Progenitor cell of endocrine pancreas (in vitro differentiated cells): ENCODE data around the gene SHC4. TPM values are rescaled to one million over a fixed set of nuclear protein-coding genes. Genes with fewer than 3 reads are reported as not detected.

Experiments
- DNase-seq: peaks from one replicate; pipeline ENCODE4 v3.0.0; 2021; ENCODE audit warnings: low spot score; ENCODE audit not compliant: unreplicated experiment
- H3K27ac Mint-ChIP-seq: 2 replicates; pipeline ENCODE4 v1.8.0; 2021; ENCODE audit warnings: mild to moderate bottlenecking, moderate library complexity, mixed read lengths
- H3K27me3 Mint-ChIP-seq: 2 replicates; pipeline ENCODE4 v1.8.0; 2021; ENCODE audit warnings: mixed read lengths
- H3K36me3 Mint-ChIP-seq: 2 replicates; pipeline ENCODE4 v1.8.0; 2022; ENCODE audit warnings: mixed read lengths; ENCODE audit not compliant: insufficient read depth
- H3K4me1 Mint-ChIP-seq: 2 replicates; pipeline ENCODE4 v1.8.0; 2021; ENCODE audit warnings: low read depth, mixed read lengths
- H3K4me3 Mint-ChIP-seq: 2 replicates; pipeline ENCODE4 v1.8.0; 2021; ENCODE audit warnings: low read depth, mild to moderate bottlenecking, moderate library complexity, mixed read lengths
- H3K9me3 Mint-ChIP-seq: 2 replicates; pipeline ENCODE4 v1.8.0; 2021; ENCODE audit warnings: low read depth, mixed read lengths
- CTCF ChIP-seq: fragments of 200-600 bp; sonication (generic); IDR thresholded peaks from one replicate; pipeline ENCODE4 v1.5.0; 2021; ENCODE audit warnings: antibody characterized with exemption, mild to moderate bottlenecking; ENCODE audit not compliant: unreplicated experiment
- total RNA-seq: library from RNA; stranded (reverse); gene quantifications from 2 replicates; pipeline ENCODE4 v1.2.1, GENCODE V29; 2021

Gene SHC4
- total RNA-seq, 1 donor from 2014 or later: 0.36 TPM

- TF ChIP-seq CTCF: no peak
- DNase-seq: no peak
- H3K27me3 Mint-ChIP-seq: no peaks in the 10 kb centered on the region
- no peak overlapping the region for H3K27ac Mint-ChIP-seq
- H3K4me3 Mint-ChIP-seq: no peak overlapping the region
- no peaks in the 10 kb centered on the region for H3K36me3 Mint-ChIP-seq
- no peaks in the 10 kb centered on the region for H3K4me1 Mint-ChIP-seq
- H3K9me3 Mint-ChIP-seq: no peaks in the 10 kb centered on the region
Observed at GRCh38 chr15:48937886-48938285, 25.8 kb downstream of the SHC4 start.

GRCh38 chr15:48936666-48937065, 27.1 kb downstream of the SHC4 start:
- H3K4me3 Mint-ChIP-seq: no peak overlapping the region
- H3K27ac Mint-ChIP-seq: no peak overlapping the region
- H3K4me1 Mint-ChIP-seq: no peaks in the 10 kb centered on the region
- no peaks in the 10 kb centered on the region for H3K36me3 Mint-ChIP-seq
- no peaks in the 10 kb centered on the region for H3K9me3 Mint-ChIP-seq
- no peak for TF ChIP-seq CTCF
- DNase-seq: no peak
- no peaks in the 10 kb centered on the region for H3K27me3 Mint-ChIP-seq

GRCh38 chr15:48935236-48935635, 28.5 kb downstream of the SHC4 start:
- Mint-ChIP-seq H3K4me3 (no peak overlapping the region), H3K36me3 (no peaks in the 10 kb centered on the region), H3K27ac (no peak overlapping the region), H3K27me3 (no peaks in the 10 kb centered on the region), H3K4me1 (no peaks in the 10 kb centered on the region), H3K9me3 (no peaks in the 10 kb centered on the region)
- DNase-seq: no peak
- no peak for TF ChIP-seq CTCF

GRCh38 chr15:48930735-48931134, 33.0 kb downstream of the SHC4 start:
- Mint-ChIP-seq H3K27me3 (peaks cover 12% of the 10 kb centered on the region), H3K27ac (no peak overlapping the region), H3K4me1 (peaks cover 2% of the 10 kb centered on the region), H3K4me3 (no peak overlapping the region), H3K9me3 (no peaks in the 10 kb centered on the region), H3K36me3 (no peaks in the 10 kb centered on the region)
- no peak for DNase-seq
- no peak for TF ChIP-seq CTCF

- Mint-ChIP-seq H3K4me3 (no peak overlapping the region), H3K36me3 (no peaks in the 10 kb centered on the region), H3K27me3 (peaks cover 15% of the 10 kb centered on the region), H3K27ac (no peak overlapping the region), H3K4me1 (peaks cover 2% of the 10 kb centered on the region), H3K9me3 (no peaks in the 10 kb centered on the region)
- no peak for DNase-seq
- TF ChIP-seq CTCF: no peak
Observed at GRCh38 chr15:48929661-48930060, 34.1 kb downstream of the SHC4 start.
